GM19025 (cell line): Measurements from ENCODE around the gene REV1.
"Not testable (repeated sequence)": the region's sequence is repeated elsewhere in the genome, so short reads cannot be mapped to it uniquely, and the experiment has no call there.

Source experiments
- ATAC-seq: cut with Tn5 transposase; IDR thresholded peaks from one replicate; pipeline ENCODE4 v1.9.1; 2021; ENCODE audit warnings: mild to moderate bottlenecking, low read depth, moderate library complexity; ENCODE audit not compliant: unreplicated experiment

Gene REV1

GRCh38 chr2:99368854-99369253, 121.0 kb downstream of the REV1 start:
- ATAC-seq: not testable (repeated sequence)

- no peak for ATAC-seq
These were observed 124.2 kb downstream of the REV1 start for GRCh38 chr2:99365661-99366060.

GRCh38 chr2:99356853-99357252, 133.0 kb downstream of the REV1 start:
- no peak for ATAC-seq

GRCh38 chr2:99354825-99355224, 135.0 kb downstream of the REV1 start:
- ATAC-seq: not testable (repeated sequence)

GRCh38 chr2:99354070-99354469, 135.7 kb downstream of the REV1 start:
- no peak for ATAC-seq
